LNCAP (cell line): Measurements from ENCODE around the gene COPB2.

Experiments
- TF ChIP-seq, protein P1 (sequence below): fragments of 450-650 bp; IDR thresholded peaks from 2 replicates; pipeline ENCODE4 v1.5.1; 2017; ENCODE audit warnings: mild to moderate bottlenecking

COPB2 gene

DNA sequence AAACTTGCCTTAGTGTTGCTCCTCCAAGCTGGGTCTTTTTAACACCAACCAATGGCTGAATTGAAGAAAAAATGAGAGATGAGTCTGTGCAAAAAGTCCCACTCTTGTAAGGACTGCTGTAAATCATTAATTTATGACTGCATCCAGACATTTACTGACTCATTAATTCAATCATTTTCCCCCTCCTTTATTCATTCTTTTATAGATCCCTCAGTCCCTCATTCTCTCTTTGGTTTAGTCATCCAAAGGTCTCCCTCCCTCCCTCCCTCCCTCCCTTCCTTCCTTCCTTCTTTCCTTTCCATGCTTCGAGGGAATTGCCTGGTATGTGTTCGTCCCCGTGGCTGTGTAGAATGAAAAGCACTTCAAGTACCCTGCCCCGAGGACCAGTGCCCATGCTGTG, 80.9 kb downstream of the COPB2 start:
- TF ChIP-seq, protein P1, sequence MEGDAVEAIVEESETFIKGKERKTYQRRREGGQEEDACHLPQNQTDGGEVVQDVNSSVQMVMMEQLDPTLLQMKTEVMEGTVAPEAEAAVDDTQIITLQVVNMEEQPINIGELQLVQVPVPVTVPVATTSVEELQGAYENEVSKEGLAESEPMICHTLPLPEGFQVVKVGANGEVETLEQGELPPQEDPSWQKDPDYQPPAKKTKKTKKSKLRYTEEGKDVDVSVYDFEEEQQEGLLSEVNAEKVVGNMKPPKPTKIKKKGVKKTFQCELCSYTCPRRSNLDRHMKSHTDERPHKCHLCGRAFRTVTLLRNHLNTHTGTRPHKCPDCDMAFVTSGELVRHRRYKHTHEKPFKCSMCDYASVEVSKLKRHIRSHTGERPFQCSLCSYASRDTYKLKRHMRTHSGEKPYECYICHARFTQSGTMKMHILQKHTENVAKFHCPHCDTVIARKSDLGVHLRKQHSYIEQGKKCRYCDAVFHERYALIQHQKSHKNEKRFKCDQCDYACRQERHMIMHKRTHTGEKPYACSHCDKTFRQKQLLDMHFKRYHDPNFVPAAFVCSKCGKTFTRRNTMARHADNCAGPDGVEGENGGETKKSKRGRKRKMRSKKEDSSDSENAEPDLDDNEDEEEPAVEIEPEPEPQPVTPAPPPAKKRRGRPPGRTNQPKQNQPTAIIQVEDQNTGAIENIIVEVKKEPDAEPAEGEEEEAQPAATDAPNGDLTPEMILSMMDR = no peak

DNA sequence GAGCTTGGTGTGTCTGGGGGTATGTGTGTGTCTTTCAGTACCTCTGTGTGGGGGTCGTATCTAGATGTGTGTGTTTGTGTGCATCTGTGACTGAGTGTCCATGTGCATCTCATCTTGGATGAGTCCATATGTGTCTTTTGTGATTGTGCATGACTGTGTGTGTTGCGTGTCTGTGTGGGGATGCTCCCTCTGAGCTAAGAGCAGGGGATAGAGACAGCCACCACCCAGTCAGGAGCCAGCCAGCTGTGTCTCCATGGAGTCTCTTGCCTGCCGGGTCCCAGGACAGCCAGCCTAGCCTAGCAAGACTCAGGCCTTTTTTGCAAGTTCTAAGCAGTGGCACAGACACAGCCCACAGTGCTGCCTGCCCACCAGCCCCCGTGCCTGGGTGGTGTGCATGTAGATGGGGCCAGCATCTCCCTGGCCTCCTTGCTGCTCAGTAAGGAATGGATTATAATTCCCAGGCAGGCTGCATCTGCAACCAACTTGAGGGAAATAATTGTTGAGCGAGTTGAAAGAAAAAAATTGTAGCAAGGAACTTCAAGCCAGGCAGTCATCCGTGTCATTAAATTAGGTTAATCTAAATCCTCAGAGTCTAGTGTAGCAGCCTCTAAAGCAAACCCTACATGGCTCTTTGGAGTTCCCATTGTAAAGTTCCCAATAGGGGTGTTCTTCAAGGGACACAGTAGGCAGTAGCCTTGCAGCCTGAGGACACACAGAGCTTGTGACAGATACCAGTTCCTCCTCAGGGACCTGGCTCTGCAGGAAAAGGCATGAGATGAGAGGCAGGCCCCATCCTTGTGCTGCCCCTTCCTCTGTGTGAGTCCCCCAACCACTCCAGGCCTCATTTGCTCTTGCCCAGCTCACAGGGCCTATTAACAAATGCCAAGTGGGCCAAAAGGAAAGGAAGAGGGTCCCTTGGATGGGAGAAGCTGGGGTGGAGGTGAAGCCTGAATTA, 81.6 kb downstream of the COPB2 start:
- TF ChIP-seq, protein P1 = no peak
